Adrenal gland (tissue), 12 donors: ENCODE measurements around the gene PAWR. TPM values are rescaled to one million over a fixed set of nuclear protein-coding genes. Genes with fewer than 3 reads are reported as not detected.

Source experiments
- DNase-seq, 7 donors: peaks; one replicate each; pipeline ENCODE4 v3.0.0-alpha.2; 2019 to 2020
- H3K27ac ChIP-seq, 5 donors: fragments of 200-600 bp; sonication (generic) in 4 of 5; 1 replicate in 3 of 5; 2 replicates in 2 of 5; pipeline versions ENCODE4 v1.5.1 to v1.8.0; 2016 to 2020; ENCODE audit warnings: mild to moderate bottlenecking in 1 of 5
- H3K27me3 ChIP-seq: fragments of 200-600 bp; 2 replicates; pipeline ENCODE4 v1.8.0; 2021
- H3K36me3 ChIP-seq, 2 donors: fragments of 200-600 bp; replicated peaks in 1 of 2; 1 replicate in 1 of 2; 2 replicates in 1 of 2; pipeline versions ENCODE4 v1.5.1 to v1.8.0; 2018 to 2022
- H3K4me1 ChIP-seq, 2 donors: fragments of 200-600 bp; replicated peaks in 1 of 2; 1 replicate in 1 of 2; 2 replicates in 1 of 2; pipeline versions ENCODE4 v1.5.1 to v1.8.0; 2018 to 2021
- H3K4me3 ChIP-seq, 4 donors: fragments of 200-600 bp; sonication (generic) in 3 of 4; one replicate each; pipeline ENCODE4 v1.5.1; 2016 to 2018
- H3K9me3 ChIP-seq, 3 donors: fragments of 200-600 bp; sonication (generic) in 1 of 3; replicated peaks in 1 of 3; 1 replicate in 2 of 3; 2 replicates in 1 of 3; pipeline versions ENCODE4 v1.5.1 to v1.8.0; 2016 to 2021
- CTCF ChIP-seq, 6 experiments: fragments of 450-650 bp in 4 of 6; fragments of 200-600 bp in 2 of 6; sonication (generic) in 1 of 6; IDR thresholded peaks; 1 replicate in 5 of 6; 2 replicates in 1 of 6; pipeline versions ENCODE4 v1.5.1 to v1.8.0; 2016 to 2021; ENCODE audit warnings: antibody characterized with exemption in 6 of 6, mild to moderate bottlenecking in 2 of 6, moderate library complexity in 1 of 6
- POLR2A ChIP-seq, 2 donors: fragments of 450-650 bp; IDR thresholded peaks; one replicate each; pipeline ENCODE4 v1.6.1; 2017; ENCODE audit warnings: antibody characterized with exemption in 2 of 2, mild to moderate bottlenecking in 2 of 2, moderate library complexity in 1 of 2
- WGBS, 4 donors: extraction: QIAGEN DNeasy Blood & Tissue Kit in 2 of 4; methylation state at CpG; one replicate each; pipeline versions ENCODE4 v1.1.5 to v1.1.7; 2013 to 2017; 5-methylcytosine and 5-hydroxymethylcytosine counted together
- intact Hi-C, 2 donors: fragments of 100-400 bp; cut with DNase I; formaldehyde crosslinking; loops; one replicate each; pipeline versions ENCODE4 v1.14.1 to v1.15.0; 2022 to 2023
- polyA plus RNA-seq, 3 donors: library from polyadenylated mRNA; stranded (reverse); fragments of 200-250 nt in 2 of 3; fragments of 350-450 nt in 1 of 3; fragmentation: Illumina TruSeq in 1 of 3; extraction: RNeasy Lipid Tissue Mini Kit (QIAGEN cat#74804) in 1 of 3; gene quantifications; one replicate each; pipeline ENCODE4 v1.2.3, GENCODE V29; 2013 to 2014
- total RNA-seq, 9 donors: library from RNA; depleted of rRNA in 4 of 9; stranded (reverse); fragments of >200 nt in 4 of 9; fragments of 120-200 nt in 1 of 9; fragmentation: NEBNext Ultra II Directional in 1 of 9; extraction: Animal tissue kit (Norgen Biotek cat#: 25700) in 1 of 9; gene quantifications; one replicate each; pipeline versions ENCODE4 v1.1.0 to v1.2.4, GENCODE V29; 2013 to 2023
- donor health status: healthy with polysubstance abuse.
- donor health status: Bipolar disorder and iron deficiency.
- donor health status: DM: yes; HTN: yes; CAD: no.
- donor health status: DM: no; HTN: no; CAD: no.
- donor health status: DM: no; HTN: no; CAD: no.
- donor health status: DM: yes; HTN: yes; CAD: no.

The PAWR gene
- total and polyA plus RNA-seq, 12 donors, result 8.5 to 63.7 (median 24.6) TPM

- Histone ChIP-seq H3K27me3 (no peaks in the 10 kb centered on the region), H3K27ac (no peak overlapping the region), H3K36me3 (no peaks in the 10 kb centered on the region), H3K9me3 (no peaks in the 10 kb centered on the region), H3K4me3 (no peak overlapping the region), H3K4me1 (no peaks in the 10 kb centered on the region)
- intact Hi-C loops, result no loop called here
- no peak for DNase-seq
- WGBS, 4 donors, result 57 to 71% (median 69%) methylated on average over 3 of the region's 3 CpGs
- TF ChIP-seq CTCF (IDR thresholded peaks at IDR 0.05), result no peak
- TF ChIP-seq POLR2A (IDR thresholded peaks at IDR 0.05), result no peak
Observed at GRCh38 chr12:79706676-79707075, 15.9 kb upstream of the PAWR start.

DNA sequence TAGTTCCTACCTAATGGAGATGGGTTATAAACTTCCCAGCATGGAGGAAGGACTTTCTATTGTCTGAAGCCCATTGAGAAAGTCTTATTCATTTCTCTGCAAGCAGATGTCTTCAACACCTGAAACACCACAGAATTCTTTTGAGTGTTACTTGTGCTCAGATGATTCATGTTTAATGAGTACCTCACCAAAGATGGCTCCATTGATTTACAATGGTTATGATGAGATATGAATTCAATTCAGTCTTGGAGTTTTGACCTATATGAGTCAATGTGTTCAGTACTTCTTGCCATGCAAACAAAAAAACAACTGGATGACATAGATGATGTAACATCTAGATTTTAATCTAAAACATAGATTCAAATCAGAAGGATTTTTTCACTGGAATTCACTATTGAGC, 15.4 kb upstream of the PAWR start:
- no peaks in the 10 kb centered on the region for H3K4me1 ChIP-seq
- intact Hi-C loops, result no loop called here
- no peak for TF ChIP-seq POLR2A (IDR thresholded peaks at IDR 0.05)
- no peak for TF ChIP-seq CTCF (IDR thresholded peaks at IDR 0.05)
- DNase-seq, result no peak
- no peaks in the 10 kb centered on the region for H3K36me3 ChIP-seq
- H3K9me3 ChIP-seq, result no peaks in the 10 kb centered on the region
- no peak overlapping the region for H3K4me3 ChIP-seq
- H3K27me3 ChIP-seq, result no peaks in the 10 kb centered on the region
- H3K27ac ChIP-seq, result no peak overlapping the region

DNA sequence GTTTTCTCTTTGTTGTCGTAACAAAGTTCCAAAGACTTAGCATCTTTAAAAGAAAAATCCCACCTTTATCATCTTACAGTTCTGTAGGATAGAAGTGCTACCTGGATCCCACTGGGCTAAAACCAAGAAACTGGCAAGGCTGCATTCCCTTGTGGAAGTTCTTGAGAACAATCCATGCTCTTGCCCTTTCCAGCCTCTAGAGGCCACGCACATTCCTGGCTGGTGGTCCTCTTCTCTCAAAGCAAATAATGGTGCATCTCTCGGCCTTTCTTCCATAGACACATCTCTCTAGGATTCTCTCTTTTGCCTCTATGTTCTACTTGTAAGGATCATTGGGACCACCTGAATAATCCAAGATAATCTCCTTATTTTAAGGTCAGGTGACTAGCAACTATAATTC, 8.2 kb upstream of the PAWR start:
- DNase-seq, result no peak
- WGBS, 4 donors, result 91 to 96% (median 93%) methylated on average over 3 of the region's 3 CpGs
- no peaks in the 10 kb centered on the region for H3K27me3 ChIP-seq
- no peak overlapping the region for H3K4me3 ChIP-seq
- intact Hi-C loops, result no loop called here
- no peak for TF ChIP-seq POLR2A (IDR thresholded peaks at IDR 0.05)
- no peak for TF ChIP-seq CTCF (IDR thresholded peaks at IDR 0.05)
- H3K27ac ChIP-seq, result no peak overlapping the region
- H3K36me3 ChIP-seq, result no peaks in the 10 kb centered on the region
- no peaks in the 10 kb centered on the region for H3K9me3 ChIP-seq
- no peaks in the 10 kb centered on the region for H3K4me1 ChIP-seq

- no peaks in the 10 kb centered on the region for H3K36me3 ChIP-seq
- H3K27me3 ChIP-seq, result no peaks in the 10 kb centered on the region
- H3K9me3 ChIP-seq, result no peaks in the 10 kb centered on the region
- intact Hi-C loops, result no loop called here
- no peak for DNase-seq
- 88 to 98% (median 91%) methylated on average over 3 of the region's 3 CpGs for whole genome bisulfite sequencing, 4 donors
- no peak overlapping the region for H3K27ac ChIP-seq
- no peak for TF ChIP-seq CTCF (IDR thresholded peaks at IDR 0.05)
- TF ChIP-seq POLR2A (IDR thresholded peaks at IDR 0.05), result no peak
- H3K4me3 ChIP-seq, result no peak overlapping the region
- H3K4me1 ChIP-seq, result peaks cover 0 to 8% of the 10 kb centered on the region in 2 donors
Observed at GRCh38 chr12:79696416-79696815, 5.7 kb upstream of the PAWR start.
